WTC11 (cell line): ENCODE measurements around the gene DISP2.

Experiments used
- CTCF ChIP-seq: fragments of 200-600 bp; IDR thresholded peaks from 2 replicates; pipeline ENCODE4 v1.8.0; 2022; ENCODE audit warnings: antibody characterized with exemption
- ESRRA ChIP-seq: sonication (generic); formaldehyde crosslinking; IDR thresholded peaks from 2 replicates; pipeline ENCODE4 v1.8.1; 2022; ENCODE audit warnings: mild to moderate bottlenecking, missing genetic modification reagents, borderline replicate concordance
- SP1 ChIP-seq: sonication (generic); formaldehyde crosslinking; conservative IDR thresholded peaks from 2 replicates; pipeline ENCODE4 v1.8.1; 2022; ENCODE audit warnings: missing genetic modification reagents
- TEAD1 ChIP-seq: sonication (generic); formaldehyde crosslinking; IDR thresholded peaks from 2 replicates; pipeline ENCODE4 v1.8.0; 2022; ENCODE audit warnings: mild to moderate bottlenecking, missing genetic modification reagents
- ZNF423 ChIP-seq: fragments of 250-450 bp; sonication (Bioruptor Pico); IDR thresholded peaks from 2 replicates; pipeline ENCODE4 v2.1.2; 2022; ENCODE audit warnings: mild to moderate bottlenecking, moderate library complexity
- TF ChIP-seq, protein P1 (sequence below): sonication (generic); formaldehyde crosslinking; IDR thresholded peaks from 2 replicates; pipeline ENCODE4 v1.8.1; 2022; ENCODE audit warnings: mild to moderate bottlenecking, missing genetic modification reagents, moderate library complexity, borderline replicate concordance
- TF ChIP-seq, protein P2 (sequence below): sonication (generic); formaldehyde crosslinking; conservative IDR thresholded peaks from 2 replicates; pipeline ENCODE4 v1.8.1; 2023; ENCODE audit warnings: mild to moderate bottlenecking, low read depth, missing genetic modification reagents, moderate library complexity

DNA sequence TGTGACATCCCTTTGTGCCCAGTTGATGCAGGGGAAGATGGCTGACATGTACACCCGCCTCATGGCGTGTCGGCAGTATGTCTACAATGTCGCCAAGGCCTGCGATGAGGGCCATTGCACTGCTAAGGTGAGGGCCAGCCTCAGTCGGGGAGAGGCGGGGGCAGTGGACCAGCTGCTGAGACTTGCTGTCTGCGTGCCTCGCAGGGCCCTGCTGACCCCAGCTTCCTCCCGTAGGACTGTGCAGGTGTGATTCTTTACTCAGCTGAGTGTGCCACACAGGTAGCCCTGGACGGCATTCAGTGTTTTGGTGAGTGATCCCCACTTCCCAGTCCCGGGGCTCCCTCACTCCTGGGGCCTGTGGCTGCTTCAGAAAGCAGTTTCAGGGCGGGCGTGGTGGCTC is 58.0 kb downstream of the DISP2 start:
- TF ChIP-seq, protein P1, sequence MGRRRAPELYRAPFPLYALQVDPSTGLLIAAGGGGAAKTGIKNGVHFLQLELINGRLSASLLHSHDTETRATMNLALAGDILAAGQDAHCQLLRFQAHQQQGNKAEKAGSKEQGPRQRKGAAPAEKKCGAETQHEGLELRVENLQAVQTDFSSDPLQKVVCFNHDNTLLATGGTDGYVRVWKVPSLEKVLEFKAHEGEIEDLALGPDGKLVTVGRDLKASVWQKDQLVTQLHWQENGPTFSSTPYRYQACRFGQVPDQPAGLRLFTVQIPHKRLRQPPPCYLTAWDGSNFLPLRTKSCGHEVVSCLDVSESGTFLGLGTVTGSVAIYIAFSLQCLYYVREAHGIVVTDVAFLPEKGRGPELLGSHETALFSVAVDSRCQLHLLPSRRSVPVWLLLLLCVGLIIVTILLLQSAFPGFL (CRISPR knock-in tag): no peak
- TF ChIP-seq, protein P2, sequence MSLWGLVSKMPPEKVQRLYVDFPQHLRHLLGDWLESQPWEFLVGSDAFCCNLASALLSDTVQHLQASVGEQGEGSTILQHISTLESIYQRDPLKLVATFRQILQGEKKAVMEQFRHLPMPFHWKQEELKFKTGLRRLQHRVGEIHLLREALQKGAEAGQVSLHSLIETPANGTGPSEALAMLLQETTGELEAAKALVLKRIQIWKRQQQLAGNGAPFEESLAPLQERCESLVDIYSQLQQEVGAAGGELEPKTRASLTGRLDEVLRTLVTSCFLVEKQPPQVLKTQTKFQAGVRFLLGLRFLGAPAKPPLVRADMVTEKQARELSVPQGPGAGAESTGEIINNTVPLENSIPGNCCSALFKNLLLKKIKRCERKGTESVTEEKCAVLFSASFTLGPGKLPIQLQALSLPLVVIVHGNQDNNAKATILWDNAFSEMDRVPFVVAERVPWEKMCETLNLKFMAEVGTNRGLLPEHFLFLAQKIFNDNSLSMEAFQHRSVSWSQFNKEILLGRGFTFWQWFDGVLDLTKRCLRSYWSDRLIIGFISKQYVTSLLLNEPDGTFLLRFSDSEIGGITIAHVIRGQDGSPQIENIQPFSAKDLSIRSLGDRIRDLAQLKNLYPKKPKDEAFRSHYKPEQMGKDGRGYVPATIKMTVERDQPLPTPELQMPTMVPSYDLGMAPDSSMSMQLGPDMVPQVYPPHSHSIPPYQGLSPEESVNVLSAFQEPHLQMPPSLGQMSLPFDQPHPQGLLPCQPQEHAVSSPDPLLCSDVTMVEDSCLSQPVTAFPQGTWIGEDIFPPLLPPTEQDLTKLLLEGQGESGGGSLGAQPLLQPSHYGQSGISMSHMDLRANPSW: no peak
- no peak for TF ChIP-seq CTCF
- TF ChIP-seq ESRRA: no peak
- no peak for TF ChIP-seq TEAD1 (CRISPR knock-in tag)
- TF ChIP-seq SP1 (CRISPR knock-in tag): no peak
- TF ChIP-seq ZNF423 (CRISPR knock-in tag): no peak
